ENCODE data around the gene RAB8B.
A peak's percentile ranks its signal among the peaks of the same experiment; 100 is the strongest.

RAB8B gene

DNA sequence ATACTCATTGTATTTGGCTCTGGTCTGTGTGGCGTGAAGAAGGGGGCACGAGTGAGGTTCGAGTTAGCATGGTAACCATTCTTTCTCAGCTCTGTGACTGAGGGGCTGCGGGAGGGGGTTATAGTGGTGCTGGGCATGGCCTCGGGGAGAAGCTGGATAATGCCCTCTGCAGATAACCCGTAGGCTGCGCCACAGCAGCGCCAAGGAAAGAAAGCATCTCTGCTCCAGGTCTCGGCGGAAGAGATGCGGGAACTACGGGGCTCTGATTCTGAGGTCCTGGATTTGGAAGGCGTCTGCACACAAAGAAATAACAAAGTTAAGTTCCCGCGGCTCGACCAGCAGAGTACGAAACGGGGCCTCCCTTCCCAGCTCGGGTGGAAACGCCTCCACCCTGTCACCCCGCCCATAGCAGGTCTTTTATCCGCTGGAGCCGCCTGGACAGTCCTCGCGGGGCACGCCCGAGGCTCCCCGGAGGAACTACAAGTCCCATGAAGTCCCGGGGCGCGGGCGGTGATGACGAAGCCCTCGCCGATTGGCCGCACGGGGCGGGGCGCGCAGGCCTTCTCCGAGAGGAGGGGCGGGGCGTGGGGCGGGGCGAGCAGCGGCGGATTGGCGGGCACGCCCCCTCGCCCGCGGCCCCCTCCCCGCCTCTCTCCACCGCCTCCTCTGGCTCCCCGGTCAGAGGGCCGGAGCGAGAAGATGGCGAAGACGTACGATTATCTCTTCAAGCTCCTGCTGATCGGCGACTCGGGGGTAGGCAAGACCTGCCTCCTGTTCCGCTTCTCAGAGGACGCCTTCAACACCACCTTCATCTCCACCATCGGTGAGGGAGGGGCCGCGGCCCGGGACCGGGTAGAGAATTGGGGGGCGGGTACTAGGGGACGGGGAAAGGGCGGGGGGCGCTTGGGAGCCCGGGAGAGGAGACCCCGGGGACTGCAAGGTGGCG lies at the start of gene RAB8B:
RAB8B (plus strand) TSS at position 681 of the 946 bp plus-strand sequence; CDS start at position 700, 19 bp downstream.
- peak; percentile 98 for DNase-seq (ENCODE audit: low read depth)

DNA sequence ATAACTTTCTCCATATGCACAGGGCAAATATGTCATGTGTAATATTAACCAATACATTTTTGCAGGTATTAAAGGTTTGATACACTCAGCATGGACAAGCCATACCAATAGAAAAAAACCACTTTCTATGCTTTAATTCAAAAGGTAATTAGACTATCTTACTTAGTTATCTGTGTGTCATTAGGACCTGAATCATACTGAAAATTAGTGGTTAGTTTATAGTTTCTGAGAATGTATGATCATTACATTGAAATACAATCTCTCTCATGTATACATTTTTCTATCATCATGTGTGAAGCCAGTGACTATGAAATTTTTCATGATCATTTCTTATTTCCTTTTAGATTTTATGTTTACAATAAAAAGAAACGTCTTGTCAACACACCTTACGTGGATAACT lies 48.5 kb upstream of the RAB8B start:
- DNase-seq (ENCODE audit: low read depth): no peak

DNA sequence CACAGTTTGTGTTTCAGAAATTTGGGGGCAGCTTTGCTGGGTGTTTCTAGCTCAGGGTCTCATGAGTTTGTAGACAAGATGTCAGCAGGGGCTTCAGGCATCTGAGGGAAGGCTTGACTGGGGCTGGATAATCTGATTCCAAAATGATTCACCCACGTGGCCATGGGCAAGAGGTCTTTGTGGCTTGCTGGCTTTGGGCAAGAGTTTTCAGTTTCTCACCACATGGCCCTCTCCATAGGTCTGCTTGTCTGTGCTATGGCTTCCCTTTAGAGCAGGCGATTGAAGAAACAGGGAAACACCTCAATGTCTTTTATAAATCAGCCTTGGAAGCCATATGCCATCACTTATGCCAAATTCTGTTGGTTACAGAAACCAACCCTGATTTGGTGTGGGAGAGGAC lies 44.0 kb upstream of the RAB8B start:
- no peak for DNase-seq (ENCODE audit: low read depth)

GRCh38 chr15:63146684-63147083 lies 42.7 kb upstream of the RAB8B start:
- DNase-seq (ENCODE audit: low read depth): no peak

GRCh38 chr15:63151665-63152064 lies 37.7 kb upstream of the RAB8B start:
- DNase-seq (ENCODE audit: low read depth): no peak

DNA sequence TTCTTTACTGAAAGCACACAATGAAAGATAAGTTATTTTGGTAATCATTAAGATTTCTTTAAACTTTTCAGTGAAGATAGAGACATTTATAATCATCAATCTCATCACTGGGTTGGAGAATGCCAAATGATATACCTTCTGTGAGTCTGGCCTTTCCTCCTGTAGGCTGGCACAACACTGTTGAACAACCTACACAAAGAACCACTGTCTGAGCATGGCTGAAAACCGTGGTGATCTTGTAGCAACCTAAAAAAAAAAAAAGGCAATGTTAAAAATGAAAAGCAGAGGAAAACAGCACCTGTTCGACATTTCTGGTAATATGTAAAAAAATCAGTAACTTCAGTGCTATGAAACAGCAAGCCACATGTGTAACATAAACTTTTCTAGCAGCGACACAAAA lies 33.9 kb upstream of the RAB8B start:
- no peak for DNase-seq (ENCODE audit: low read depth)

GRCh38 chr15:63156086-63156710 lies 33.2 kb upstream of the RAB8B start:
- DNase-seq (ENCODE audit: low read depth): no peak

- no peak for DNase-seq (ENCODE audit: low read depth)
Measured at GRCh38 chr15:63156755-63157117, 32.7 kb upstream of the RAB8B start.

- peak; percentile 81 for DNase-seq (ENCODE audit: low read depth)
Measured at GRCh38 chr15:63157118-63157843, 32.1 kb upstream of the RAB8B start, which contains the start of gene RPS27L. Gene RPS27L, minus strand, starts transcription at chr15:63157477. Its CDS starts 72 bp downstream, at chr15:63157405.

DNA sequence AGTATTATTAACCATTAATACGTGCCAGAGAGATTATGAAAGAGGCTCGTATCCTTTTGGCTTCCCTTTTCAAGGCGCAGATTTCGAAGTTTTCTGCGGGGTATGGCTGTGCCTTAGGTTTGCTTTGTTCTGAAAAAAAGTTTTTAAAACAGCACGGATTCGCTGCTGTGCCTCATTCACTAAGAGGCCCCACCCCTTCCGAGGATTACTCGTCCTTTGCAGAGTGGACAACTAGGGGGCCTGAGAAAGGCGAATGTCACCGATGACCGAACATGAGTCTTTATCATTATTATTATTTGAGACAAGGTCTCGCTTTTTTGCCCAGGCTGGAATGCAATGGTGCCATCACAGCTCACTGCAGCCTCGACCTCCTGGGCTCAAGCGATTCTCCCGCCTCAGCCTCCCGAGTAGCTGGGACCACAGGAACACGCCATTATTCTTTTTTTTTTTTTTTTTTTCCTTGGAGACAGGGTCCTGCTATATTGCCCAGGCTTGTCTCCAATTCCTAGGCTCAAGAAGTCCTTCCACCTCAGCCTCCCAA lies 31.4 kb upstream of the RAB8B start:
- DNase-seq (ENCODE audit: low read depth): no peak

DNA sequence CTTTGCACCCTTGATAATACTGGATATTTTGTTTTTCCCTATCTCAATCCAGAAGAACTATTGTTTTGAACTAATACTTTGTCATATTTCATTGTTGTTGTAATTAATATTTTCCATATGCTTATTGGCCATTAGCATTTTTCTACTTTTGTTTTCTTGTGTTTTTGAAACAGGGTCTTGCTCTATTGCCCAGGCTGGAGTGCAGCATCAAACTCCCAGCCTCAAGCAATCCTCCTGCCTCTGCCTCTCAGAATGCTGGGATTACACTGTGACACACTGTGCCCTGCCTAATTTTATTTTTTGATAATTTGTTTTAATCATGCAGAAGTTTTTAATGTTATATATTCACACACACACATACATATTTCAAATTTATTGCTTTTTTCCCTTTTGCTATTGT lies 28.8 kb upstream of the RAB8B start:
- no peak for DNase-seq (ENCODE audit: low read depth)

- DNase-seq (ENCODE audit: low read depth): no peak
Measured at GRCh38 chr15:63163217-63163616, 26.2 kb upstream of the RAB8B start.

DNA sequence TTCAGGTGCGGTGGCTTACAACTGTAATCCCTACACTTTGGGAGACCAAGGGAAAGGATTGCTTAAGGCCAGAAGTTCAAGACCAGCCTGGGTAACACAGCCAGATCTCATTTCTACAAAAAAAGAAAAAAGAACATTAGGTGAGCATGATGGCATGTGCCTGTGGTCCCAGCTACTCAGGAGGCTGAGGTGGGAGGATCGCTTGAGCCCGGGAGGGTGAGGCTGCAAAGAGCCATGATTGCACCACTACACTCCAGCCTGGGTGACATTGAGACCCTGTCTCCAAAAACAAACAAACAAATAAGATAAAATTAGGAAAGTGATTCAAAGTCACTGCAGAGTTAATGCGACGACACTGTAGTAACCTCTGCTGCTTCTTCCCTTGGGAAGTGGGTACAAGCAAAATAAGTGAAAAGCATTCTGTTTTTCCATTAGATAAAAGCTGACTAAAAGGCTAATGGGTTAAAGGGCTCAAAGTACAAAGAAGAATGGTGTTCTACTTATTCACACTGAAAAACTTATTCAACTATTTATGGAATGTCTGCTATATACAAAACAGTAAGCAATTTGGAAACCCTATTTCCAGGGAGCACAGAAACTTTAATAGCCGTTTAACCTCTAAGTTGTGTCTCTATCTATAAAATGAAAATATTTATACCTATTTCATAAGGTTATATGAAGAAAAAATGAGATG lies 24.1 kb upstream of the RAB8B start:
- DNase-seq (ENCODE audit: low read depth): no peak

DNA sequence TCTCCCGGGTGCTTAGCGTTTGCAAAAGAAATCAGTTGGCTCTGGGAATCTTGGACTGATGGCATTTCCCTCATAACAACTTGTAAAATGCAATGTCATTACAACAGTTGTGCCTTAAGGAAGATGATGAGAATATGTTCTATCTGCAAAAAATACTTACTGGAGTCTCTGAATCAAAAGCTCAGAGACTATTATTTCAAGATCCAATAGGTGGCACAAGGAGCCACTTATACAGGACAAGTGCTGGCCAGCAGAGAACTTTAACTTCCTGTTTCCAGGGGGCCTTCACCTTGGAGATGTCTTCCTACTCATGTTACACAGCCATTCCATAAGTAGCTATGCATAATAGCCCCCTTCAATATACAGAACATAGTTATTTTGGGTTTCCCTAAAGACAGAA lies 23.2 kb upstream of the RAB8B start:
- no peak for DNase-seq (ENCODE audit: low read depth)

DNA sequence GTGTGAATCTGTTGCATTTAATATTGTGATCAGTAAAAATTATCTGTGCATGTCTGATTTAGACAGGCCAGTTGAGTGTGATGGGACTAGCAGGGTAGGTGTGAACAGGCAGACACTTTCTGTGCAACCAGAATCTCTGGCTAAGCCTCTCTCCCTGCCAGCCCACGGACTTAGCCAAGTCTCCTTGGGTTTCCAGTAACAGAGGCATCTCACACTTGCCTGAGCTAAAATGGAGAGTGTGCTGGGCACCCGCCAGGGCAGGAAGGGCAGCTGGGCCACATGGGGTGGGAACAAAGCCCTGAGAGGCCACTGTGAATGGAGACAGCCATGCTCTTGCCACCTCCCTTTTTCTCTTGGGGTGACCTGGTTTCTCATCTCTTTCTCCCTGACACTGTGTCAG lies 19.6 kb upstream of the RAB8B start:
- no peak for DNase-seq (ENCODE audit: low read depth)

GRCh38 chr15:63172376-63172775 lies 17.0 kb upstream of the RAB8B start:
- DNase-seq (ENCODE audit: low read depth): no peak

DNA sequence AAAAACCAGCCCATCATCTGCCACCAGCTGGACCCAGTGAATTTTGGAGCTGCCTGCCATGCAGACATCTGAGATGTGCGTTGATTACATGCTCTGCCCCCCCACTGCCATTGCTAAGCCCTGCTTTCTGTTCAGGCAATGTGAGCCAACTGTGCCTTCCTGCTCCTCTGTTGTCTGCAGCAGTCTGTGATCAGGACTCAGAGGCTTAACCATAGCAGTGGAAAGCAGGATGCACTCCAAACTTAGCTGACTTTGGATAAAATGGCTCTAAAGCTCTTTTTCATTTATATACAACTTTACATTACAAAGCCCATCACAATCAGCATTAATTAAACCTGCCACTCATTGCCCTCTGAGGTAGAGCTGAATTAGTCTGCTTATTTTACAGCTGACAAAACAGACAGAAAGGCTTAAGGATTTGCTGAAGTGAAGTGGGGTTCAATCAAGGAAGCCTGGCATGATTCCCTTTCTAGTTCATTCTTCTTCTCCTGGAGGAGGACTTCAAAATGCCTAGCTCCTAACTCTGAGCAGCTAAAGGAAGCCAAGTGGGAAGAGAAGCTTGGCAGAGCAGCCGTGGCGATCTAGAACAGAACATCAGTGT lies 16.5 kb upstream of the RAB8B start:
- no peak for DNase-seq (ENCODE audit: low read depth)

DNA sequence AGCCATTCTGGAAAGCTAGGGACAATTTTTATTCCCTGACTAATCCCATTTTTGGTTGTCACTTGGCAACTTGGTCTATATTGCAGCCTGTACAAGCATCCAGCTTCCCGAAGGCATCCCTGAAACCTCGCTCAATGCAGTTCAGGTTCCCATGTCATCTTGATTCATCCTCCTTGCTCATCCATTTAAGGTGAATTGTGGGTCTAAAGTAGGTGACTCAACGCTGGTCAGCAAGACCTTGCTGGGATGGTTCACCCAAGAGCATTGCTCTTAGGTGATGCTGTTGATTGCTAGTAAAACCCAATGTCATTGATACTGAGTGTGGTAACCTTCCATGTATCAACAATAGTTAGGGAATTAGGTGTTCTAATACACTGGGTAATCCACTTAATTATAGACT lies 13.1 kb upstream of the RAB8B start:
- no peak for DNase-seq (ENCODE audit: low read depth)

DNA sequence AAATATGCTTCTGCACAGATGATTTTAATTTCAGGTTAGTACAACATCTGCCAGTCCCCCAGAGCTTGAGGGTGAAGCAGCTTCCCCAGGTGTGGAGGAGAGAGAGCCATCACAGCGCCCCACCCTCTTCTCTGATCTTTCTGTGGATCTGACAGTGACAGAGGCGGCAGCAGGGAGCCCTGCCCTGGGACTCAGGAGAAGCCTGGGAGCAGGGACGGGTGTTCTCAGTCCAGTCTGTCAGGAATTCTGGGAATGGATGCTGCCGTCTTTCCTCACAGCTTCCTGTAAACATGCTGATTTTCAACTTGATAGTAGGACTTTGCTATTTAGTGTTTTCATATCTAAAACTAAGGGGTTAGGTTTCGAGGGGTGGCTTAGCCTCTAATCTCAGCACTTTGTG lies 11.4 kb upstream of the RAB8B start:
- no peak for DNase-seq (ENCODE audit: low read depth)

- DNase-seq (ENCODE audit: low read depth): no peak
Measured at GRCh38 chr15:63180746-63181145, 8.7 kb upstream of the RAB8B start.

GRCh38 chr15:63181648-63182047 lies 7.8 kb upstream of the RAB8B start:
- DNase-seq (ENCODE audit: low read depth): no peak
